ENCODE measurements around the gene RPS14.
"Not testable (repeated sequence)": the region's sequence is repeated elsewhere in the genome, so short reads cannot be mapped to it uniquely, and the experiment has no call there.

RPS14 gene

DNA sequence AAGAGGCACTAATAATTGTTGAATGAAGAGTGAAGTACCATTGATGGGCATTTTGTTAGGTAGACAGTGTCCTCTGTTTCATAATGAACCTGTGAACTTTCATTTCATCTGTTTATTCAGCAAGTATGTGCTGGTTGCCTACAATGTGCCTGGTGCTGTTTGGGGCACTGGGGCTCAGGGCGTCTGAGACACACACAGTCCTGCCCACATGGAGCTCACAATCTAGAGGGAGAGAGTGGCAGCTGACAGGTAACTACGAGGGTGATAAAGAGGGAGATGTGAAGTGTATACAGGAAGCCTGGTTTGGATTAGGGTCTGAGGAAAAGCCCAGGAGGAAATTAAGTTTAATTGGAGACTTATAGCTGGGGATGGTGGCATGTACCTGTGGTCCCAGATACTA, 29.9 kb upstream of the RPS14 start:
- no peak for DNase-seq

DNA sequence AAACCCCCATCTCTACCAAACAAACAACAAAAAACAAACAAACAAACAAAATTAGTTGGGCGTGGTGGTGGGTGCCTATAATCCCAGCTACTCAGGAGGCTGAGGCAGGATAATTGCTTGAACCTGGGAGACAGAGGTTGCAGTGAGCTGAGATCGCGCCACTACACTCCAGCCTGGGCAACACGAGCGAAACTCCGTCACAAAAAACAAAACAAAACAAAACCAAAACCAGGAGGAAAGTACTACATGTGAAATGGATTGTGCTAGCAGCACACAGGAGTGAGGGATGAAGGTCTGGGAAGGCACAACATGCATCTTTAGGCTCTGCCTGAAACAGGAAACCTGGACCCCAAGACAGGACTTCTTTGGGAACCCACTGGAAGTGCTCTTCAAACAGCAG, 27.0 kb upstream of the RPS14 start:
- DNase-seq = not testable (repeated sequence)

DNA sequence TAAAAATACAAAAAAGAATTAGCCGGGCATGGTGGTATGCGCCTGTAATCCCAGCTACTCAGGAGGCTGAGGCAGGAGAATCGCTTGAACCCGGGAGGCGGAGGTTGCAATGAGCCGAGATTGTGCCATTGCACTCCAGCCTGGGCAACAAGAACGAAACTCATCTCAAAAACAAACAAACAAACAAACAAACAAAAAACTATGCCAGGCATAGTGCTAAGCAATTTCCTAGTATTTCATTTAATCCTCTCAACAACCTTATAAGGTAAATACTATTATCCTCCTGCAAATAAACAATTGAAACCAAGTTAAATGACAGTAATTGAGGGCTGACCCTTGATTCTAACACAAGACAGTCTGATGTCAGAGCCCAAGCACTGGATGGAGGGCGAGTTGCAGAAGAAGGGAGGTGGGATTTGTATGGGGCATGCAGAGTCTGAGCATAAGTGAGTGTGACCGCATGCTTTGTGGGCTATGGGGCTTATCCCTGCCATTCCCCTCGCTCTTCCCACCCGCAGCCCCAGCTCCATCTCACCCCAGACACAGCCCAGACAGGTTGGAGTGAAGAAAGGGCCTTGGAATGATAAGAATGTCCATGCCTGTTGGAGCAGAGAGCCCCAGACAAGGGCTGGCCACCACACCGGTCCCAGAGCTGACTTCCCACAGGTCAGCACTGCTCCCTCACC, 24.3 kb upstream of the RPS14 start:
- DNase-seq = no peak

DNA sequence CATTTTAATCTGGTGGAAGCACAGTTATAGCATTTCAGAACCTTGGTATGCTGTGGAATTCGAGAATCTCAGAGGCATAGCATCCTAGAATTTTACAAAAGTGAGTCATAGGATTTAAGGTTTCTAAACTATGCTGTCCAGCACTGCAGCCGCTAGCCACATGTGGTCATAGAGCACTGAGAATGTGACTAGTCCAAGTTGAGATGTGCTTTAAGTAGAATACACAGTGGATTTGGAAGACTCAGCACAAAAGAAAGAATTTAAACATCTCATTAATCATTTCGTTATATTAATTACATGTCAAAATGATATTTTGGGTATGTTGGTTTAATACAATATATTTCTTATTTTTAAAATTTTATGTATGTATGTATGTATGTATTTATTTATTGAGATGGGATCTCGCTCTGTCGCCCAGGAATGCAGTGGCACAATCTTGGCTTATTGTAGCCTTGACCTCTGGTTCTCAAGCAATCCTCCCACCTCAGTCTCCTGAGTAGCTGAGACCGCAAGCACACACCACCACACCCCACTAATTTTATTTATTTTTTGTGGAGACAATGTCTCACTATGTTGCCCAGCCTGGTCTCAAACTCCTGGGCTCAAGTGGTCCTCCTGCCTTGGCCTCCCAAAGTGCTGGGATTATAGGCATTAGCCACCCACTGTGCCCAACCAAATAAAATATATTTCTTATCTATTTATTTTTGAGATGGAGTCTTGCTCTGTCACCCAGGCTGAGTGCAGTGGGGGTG, 20.4 kb upstream of the RPS14 start:
- no peak for DNase-seq

DNA sequence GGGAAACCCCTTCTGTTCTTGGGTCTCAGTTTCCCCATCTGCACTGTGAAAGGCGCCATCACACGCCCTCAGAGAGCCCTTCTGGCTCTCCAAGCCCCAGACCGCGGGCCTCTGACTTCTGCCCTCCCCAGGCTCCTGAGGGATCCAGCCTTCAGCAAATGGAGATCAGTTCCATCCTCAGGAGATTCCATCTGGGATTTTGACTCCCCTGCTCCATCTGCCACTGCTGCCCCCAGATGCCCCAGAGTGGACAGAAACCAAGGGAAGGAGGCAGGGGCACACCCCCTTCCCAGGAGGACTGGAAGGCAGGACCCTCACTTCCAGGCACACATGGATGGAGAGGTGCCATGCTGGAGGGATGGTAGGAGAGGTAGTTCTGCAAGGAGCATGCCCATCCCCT, 18.7 kb upstream of the RPS14 start:
- no peak for DNase-seq

DNA sequence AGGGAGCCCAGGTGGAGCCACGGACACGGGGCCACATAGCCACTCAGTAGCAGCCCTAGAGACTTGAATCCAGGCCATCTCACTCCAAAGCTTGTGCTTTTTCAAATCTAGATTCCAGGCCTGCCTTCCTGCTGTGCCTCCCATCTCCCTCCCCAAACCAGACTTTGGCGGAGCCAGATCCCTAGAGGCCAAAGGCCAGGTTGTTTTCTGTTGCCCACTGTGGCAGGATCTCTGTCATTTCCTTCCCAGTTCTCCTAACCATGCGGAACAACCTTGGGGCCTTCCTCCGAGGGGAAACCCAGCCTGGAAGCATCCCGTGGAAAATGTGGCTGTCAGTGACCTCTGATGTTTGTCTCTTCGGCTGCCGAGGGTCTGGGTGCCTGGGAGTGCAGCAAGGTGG, 16.4 kb upstream of the RPS14 start:
- no peak for DNase-seq

DNA sequence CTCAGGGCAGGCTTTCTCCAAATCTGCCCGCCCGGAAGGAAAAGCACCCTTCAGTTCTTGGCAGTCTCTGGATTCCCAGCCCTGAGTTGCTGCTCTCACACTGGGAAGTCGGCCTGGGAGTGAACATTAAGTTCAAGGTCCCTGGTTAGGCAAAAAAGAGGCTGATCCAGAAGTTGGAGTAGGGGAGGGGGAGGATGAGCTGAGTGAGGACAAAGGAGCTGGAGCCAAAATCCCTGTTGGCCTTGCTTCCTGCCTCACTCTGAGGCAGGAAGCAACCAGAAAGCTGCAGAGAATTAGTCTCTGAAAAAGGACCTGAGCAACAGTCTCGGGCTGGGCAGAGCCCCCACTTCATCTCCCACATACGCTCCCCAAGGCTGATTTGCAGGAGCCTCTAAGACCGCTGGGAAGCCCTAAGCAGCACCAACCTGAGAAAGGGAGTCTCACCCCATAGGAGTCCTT, 15.0 kb upstream of the RPS14 start:
- DNase-seq = no peak

DNA sequence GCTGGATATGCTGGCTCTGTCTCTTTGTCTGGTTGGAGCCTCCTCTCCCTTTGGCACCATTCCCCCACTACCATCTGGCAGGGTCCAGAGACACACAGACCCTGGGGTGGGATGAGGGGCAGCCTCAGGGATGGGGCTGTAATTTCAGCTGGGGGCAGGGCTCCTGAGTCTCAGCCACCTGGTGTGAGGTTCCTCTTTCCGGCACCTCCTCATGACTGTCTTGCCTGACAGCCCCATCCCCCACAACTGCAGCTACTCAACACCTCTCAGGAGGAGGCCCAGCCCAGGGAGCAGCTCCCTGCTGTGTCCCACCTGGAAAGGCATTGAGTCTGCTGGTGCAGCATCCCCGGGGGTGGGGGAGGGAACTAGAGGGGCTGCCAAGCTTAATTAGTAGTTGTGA, 11.7 kb upstream of the RPS14 start:
- DNase-seq = peak in 1 of 2 donors; percentile 54

DNA sequence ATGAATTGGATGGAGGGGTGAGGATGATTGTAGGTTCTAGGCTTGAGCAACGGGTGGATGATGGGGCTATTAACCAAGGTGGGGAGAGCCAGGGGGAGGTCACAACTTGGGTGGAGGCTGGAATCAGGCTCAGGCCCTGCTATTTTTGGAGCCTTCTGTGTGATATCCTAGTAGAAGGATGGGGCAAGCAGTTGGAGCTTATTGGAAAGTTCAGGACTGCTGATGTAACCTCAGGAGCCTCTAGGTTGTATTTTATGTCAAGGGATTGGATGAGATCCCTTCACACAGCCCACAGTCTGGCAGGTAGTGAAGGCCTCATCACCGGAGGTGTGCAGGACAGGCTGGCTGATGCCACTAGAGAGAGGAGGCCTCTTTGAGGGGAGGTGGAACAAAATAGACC, 11.2 kb upstream of the RPS14 start:
- no peak for DNase-seq

DNA sequence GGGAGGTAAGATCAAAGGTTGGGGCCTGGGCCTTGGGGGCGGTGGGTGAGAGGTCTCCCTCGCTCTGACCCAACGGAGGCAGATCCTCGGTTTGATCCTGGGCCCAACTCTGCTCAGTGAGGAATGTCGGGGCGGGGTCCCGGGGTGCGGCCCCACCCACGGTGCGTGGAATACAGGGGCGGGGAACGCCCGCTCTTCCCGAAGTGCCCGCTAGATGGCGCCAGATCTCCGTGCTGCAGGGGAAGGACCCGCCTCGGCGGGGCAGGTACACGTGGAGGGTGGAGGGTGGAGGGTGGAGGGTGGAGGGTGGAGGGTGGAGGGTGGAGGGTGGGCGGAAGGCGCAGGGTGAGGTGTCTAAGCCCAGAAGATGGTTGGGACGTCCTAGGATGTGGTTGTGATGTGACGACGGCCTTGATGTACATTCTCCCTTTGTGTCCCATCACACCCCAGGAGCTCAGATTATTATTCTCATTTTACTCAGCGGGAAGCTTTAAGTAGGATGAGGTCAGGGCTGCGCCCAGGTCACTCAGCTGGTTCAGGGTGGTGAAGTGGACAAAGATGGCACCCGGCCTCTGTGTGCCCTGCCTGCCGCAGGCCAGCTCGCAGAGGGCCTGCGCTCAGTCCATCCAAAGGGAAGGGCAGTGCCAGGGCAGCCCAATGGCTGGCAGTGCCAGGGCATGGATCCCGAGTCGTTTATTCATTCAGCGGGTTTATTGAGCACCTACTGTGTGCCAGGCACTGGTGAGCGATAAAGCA, 9.4 kb upstream of the RPS14 start:
- peak; percentile 82 to 88 for DNase-seq

DNA sequence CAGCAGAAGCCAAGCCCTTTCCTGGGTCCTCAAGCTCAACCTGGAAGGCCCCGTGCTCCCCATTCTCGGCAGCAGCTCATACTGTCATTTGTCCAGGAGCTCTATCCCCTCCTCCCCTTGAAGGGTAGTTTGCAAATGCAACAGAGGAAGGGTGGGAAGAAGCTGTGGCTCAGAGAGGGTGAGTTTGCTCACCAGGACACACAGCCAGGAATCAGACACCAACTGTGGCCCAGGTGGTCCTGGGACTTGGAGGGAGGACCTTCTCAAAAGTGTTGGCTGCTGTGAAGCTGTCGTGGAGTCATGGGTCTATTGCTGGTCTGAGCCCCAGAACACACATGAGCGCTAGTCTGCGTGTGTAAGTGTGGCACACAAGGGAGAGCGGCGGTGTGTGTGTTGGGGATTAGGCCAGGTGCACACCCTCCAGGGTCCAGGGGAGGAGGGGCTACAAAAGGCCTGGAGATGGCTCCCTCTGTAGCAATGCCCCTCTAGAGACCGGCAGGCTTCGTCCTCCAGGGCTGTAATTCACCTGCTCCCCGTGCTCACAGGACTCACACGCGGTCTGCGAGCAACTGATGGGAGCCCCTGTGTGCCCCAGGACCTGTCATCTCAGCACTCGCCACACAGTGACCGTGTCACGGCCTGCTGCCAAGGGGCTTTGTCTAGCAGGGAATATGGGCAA, 8.2 kb upstream of the RPS14 start:
- no peak for DNase-seq

DNA sequence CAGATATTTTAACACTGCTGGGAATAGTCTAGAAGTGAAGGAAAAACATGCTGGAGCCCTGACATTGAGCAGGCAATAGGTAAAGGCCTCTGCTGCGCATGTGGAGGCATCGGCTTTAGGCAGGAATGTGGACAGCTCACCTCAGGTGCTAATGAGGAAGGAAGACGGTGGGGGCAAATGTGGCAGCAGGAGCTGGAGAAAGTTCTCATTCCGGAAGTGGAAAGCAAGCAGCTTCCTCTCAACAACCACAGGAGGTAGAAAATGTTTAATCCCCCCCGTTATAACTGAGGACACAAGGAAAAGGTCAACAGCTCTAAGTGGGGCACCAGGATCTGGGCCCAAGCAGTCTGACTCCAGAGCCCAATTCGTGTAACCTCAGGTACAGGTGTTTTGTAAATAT, 7.6 kb upstream of the RPS14 start:
- no peak for DNase-seq

DNA sequence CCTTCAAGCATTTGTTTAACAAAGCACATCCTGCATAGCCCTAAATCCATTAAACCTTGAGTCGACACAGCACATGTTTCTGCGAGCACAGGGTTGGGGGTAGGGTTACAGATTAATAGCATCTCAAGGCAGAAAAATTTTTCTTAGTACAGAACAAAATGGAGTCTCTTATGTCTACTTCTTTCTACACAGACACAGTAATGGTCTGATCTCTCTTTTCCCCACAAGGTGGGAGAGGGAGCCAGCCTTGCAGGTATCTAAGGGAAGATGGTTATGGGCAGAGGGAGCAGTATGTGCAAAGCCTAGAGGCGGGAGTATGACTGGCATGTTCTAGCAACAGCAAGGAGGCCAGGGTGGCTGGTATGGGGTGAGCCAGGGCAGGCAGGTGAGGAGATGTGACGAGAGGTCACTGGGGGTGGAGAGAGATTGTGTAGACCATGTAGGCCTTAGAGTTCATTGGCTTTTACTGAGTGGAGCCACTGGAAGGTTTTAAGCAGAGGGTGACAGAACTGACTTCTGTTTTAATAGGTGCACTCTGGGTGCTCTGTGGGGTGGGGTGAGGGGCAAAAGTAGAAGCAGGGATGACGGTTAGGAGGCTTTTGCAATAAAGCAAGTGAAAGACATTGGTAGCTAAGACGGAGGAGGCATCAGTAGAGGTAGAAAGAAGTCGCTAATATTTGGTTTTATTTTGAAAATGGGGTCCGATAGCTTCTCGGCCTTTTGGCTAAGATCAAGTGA, 5.1 kb upstream of the RPS14 start:
- DNase-seq = no peak

DNA sequence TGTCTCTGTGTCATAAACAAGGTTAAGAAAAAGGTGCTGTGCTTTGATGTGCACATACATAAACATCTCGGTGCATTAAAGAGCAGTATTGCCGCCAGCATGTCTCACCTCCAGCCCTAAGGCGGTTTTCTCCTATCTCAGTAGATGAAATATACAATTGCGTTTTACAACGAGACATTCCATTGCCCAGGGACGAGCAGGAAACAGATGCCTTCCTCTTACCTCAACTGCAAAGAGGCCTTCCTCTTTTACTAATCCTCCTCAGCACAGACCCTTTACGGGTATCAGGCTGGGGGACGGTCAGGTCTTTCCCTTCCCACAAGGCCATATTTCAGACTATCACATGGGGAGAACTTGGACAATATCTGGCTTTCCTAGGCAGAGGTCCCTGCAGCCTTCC, 4.5 kb upstream of the RPS14 start:
- not testable (repeated sequence) for DNase-seq

DNA sequence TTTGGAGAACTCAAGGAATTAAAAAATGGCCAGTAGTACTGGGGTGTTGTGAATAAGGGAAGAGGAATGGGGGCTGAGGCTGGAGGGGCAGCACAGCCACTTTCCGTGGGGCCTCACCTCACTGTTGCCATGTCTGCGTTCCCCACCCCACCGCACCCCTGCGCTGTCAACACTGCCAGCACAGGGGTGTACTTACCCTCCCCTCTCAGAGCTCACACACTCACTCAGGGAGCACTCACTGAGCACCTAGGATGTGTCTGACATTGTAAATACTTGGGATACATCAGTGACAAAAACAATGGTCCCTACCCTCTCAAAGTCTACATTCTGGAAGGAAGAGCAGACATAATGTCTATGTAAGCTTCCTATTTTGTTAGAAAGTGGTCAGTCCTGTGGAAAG, 3.4 kb upstream of the RPS14 start:
- no peak for DNase-seq

DNA sequence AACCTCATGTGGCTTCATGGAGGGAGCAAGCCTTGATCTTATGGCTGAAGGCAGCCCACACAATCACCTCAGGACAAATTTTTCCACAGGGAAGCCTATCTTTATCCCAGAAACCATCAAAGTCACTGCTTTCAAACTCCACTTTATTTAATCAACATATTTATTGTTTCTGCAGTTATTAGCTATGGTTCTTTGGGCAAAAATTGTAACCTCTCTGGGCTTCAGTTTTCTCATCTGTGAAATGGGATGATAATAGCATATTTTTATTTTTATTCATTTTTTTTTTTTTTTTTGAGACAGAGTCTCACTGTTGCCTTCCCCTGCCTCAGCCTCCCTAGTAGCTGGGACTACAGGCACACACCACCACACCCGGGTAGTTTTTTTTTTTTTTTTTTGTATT, 2.1 kb upstream of the RPS14 start:
- no peak for DNase-seq

DNA sequence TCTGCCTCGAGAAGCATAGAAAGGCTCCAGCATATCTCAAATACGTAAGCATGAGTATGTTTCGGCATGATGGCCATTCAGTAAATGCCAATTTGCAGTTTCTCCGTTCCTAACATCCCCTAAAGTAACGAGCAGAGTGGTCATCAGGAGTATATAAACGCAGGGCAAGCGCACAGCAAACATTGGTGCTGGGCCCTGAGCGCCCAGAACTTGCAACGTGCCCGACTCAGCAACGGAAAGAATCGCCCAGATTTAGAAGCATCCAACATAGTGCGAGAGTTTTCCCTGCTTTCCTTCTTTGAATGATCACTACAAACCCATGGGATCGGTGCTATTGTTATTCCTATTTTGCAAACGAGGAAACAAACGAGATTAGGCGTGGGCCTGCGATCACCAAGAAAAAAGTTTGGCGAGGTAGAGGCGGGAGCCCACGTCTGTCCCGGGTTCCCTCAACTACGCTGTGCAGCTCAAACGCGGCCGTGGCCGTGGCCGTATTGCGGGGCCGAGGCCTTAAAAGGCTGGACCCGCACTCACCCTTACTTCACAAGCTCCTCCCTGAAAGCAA, 505 bp downstream of the RPS14 start:
- DNase-seq = peak in 1 of 2 donors; percentile 20

DNA sequence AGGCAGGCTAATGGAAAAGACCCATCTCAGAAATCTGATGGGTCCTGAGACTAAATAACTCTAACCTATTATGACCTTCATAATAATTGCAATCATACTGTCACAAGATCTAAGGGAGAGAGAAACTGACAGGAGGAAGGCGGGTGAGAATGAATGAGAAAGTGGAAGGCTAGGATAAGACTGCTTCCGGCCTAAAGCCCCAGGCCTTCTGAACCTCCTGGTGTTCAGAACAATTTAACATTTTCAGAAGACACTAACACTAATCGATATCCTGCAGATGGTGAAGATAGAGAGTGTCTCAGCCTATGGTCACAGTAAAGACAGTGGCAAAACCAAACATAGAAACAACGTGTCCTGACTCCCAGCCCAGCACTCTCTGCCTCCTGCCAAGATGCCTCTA, 1.2 kb downstream of the RPS14 start:
- peak in 1 of 2 donors; percentile 18 for DNase-seq

DNA sequence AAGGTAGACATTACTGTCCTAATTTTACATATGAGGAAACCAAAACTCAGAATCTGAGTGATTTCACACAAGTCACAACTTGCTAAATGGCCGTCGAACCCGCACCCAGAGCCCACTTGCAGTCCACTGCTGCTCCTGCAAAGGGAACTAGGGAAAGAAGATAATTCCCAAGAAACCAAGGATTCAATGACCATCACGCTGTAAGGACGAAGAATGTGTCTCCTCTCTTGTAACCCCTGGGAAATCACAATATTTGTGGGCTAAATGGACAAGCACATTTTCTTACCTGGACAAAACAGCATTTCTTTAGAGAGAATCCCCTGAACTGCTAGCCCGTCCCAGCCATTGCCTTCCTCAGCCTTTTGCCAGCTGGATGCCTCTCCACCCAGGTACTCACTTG, 2.4 kb downstream of the RPS14 start:
- no peak for DNase-seq

DNA sequence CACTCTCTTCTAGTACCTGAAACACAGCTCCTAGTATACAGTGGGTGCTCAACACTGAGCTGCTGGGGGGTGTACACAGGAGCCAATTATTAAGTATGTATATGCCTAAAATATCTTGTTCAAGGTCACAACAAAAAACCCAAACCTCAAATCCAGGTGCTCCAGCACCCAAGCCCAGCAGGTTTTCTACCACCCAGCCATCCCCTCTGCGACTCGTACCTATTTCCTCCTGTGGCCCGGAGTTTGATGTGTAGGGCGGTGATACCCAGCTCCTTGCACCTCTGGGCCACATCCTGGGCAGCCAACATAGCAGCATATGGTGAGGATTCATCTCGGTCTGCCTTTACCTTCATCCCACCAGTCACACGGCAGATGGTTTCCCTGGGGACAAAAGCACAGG, 3.0 kb downstream of the RPS14 start:
- no peak for DNase-seq

DNA sequence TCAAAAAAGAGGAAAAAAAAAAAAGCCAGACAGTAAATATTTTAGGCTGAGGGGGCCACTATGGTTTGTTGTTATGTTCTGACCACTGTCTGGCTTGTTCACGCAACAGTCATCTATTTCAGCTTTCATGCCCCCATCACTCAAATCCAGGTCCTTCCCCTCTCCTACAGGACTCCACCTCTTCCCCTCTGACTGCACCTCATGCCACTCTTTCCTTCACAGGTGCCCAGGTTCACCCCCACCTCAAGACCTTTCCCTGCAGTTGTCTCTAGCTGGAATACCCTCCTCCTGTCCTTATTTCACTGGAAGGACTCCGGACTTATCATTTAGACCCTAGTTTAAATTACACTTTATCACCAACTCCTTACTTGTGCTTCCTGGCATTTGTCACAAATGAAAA, 3.5 kb downstream of the RPS14 start:
- DNase-seq = no peak

DNA sequence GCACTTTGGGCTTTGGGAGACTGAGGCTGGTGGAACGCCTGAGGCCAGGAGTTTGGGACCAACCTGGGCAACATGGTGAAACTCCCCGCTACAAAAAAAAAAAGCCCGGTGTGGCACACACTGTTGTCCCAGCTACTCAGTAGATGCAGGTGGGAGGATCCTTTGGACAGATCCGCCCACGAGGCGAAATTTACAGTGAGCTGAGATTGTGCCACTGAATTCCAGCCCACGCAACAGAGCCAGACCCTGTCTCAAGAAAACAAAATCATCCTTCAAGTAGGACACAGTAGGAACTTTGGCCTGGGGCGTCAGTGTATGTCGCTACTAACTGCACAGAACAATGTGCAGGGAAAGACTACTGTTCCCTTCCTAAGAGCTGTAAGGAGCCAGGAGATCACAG, 4.8 kb downstream of the RPS14 start:
- no peak for DNase-seq
